Esophagus (tissue), 2 donors: ENCODE data around the gene C5orf15. TPM values are rescaled to one million over a fixed set of nuclear protein-coding genes. Genes with fewer than 3 reads are reported as not detected.

Source experiments
- H3K27ac ChIP-seq, 2 donors: one replicate each; pipeline ENCODE4 v1.5.1; 2013; ENCODE audit warnings: low read depth in 2 of 2, mild to moderate bottlenecking in 2 of 2, inconsistent platforms in 1 of 2, low read length in 1 of 2, moderate library complexity in 1 of 2
- H3K27me3 ChIP-seq, 2 donors: one replicate each; pipeline ENCODE4 v1.6.1; 2013; ENCODE audit warnings: low read length in 2 of 2, control low read depth in 1 of 2, mild to moderate bottlenecking in 1 of 2; ENCODE audit not compliant: insufficient read depth in 2 of 2, control insufficient read depth in 1 of 2
- H3K36me3 ChIP-seq, 2 donors: one replicate each; pipeline ENCODE4 v1.6.1; 2013; ENCODE audit warnings: low read length in 1 of 2; ENCODE audit not compliant: control insufficient read depth in 2 of 2, insufficient read depth in 2 of 2
- H3K4me1 ChIP-seq, 2 donors: one replicate each; pipeline ENCODE4 v1.6.1; 2013; ENCODE audit warnings: low read length in 1 of 2; ENCODE audit not compliant: control insufficient read depth in 2 of 2, insufficient read depth in 2 of 2
- H3K4me3 ChIP-seq, 2 donors: one replicate each; pipeline ENCODE4 v1.5.1; 2013; ENCODE audit warnings: low read length in 2 of 2, mild to moderate bottlenecking in 2 of 2, low read depth in 1 of 2, moderate library complexity in 1 of 2
- H3K9me3 ChIP-seq, 2 donors: one replicate each; pipeline ENCODE4 v1.6.1; 2013; ENCODE audit warnings: mild to moderate bottlenecking in 2 of 2, low read depth in 1 of 2, low read length in 1 of 2, moderate library complexity in 1 of 2; ENCODE audit not compliant: control insufficient read depth in 2 of 2, insufficient read depth in 1 of 2
- WGBS, 2 donors: extraction: QIAGEN DNeasy Blood & Tissue Kit; methylation state at CpG; one replicate each; pipeline ENCODE4 v1.1.7; 2013; 5-methylcytosine and 5-hydroxymethylcytosine counted together
- polyA plus RNA-seq, 2 donors: library from polyadenylated mRNA; stranded (reverse); fragments of 200-250 nt; gene quantifications; one replicate each; pipeline ENCODE4 v1.2.3, GENCODE V29; 2013
- donor health status: healthy with polysubstance abuse.
- donor health status: Bipolar disorder and iron deficiency.

The C5orf15 gene
- polyA plus RNA-seq, 2 donors: 8.3 to 14.9 TPM

GRCh38 chr5:133994297-133994989 is 26.0 kb upstream of the C5orf15 start:
- H3K27me3 ChIP-seq: no peaks in the 10 kb centered on the region
- H3K9me3 ChIP-seq: no peaks in the 10 kb centered on the region
- peaks cover 21% of the 10 kb centered on the region in 2 donors for H3K4me1 ChIP-seq
- H3K36me3 ChIP-seq: peaks cover 4 to 12% of the 10 kb centered on the region in 2 donors
- no peak overlapping the region for H3K27ac ChIP-seq
- 71 to 73% methylated on average over 9 of the region's 9 CpGs for WGBS, 2 donors
- no peak overlapping the region for H3K4me3 ChIP-seq

- H3K27me3 ChIP-seq: no peaks in the 10 kb centered on the region
- H3K4me3 ChIP-seq: no peak overlapping the region
- H3K9me3 ChIP-seq: no peaks in the 10 kb centered on the region
- H3K36me3 ChIP-seq: peaks cover 4 to 18% of the 10 kb centered on the region in 2 donors
- no peak overlapping the region for H3K27ac ChIP-seq
- peaks cover 16% of the 10 kb centered on the region in 2 donors for H3K4me1 ChIP-seq
- 30 to 35% methylated on average over 2 of the region's 2 CpGs for WGBS, 2 donors
These were observed 24.9 kb upstream of the C5orf15 start for GRCh38 chr5:133993185-133993936.

GRCh38 chr5:133992429-133993155 is 24.2 kb upstream of the C5orf15 start:
- Histone ChIP-seq H3K4me3 (no peak overlapping the region), H3K36me3 (peaks cover 4 to 20% of the 10 kb centered on the region in 2 donors), H3K27me3 (no peaks in the 10 kb centered on the region), H3K27ac (no peak overlapping the region), H3K4me1 (peaks cover 16% of the 10 kb centered on the region in 2 donors), H3K9me3 (no peaks in the 10 kb centered on the region)
- 55 to 66% methylated on average over 8 of the region's 8 CpGs for WGBS, 2 donors

DNA sequence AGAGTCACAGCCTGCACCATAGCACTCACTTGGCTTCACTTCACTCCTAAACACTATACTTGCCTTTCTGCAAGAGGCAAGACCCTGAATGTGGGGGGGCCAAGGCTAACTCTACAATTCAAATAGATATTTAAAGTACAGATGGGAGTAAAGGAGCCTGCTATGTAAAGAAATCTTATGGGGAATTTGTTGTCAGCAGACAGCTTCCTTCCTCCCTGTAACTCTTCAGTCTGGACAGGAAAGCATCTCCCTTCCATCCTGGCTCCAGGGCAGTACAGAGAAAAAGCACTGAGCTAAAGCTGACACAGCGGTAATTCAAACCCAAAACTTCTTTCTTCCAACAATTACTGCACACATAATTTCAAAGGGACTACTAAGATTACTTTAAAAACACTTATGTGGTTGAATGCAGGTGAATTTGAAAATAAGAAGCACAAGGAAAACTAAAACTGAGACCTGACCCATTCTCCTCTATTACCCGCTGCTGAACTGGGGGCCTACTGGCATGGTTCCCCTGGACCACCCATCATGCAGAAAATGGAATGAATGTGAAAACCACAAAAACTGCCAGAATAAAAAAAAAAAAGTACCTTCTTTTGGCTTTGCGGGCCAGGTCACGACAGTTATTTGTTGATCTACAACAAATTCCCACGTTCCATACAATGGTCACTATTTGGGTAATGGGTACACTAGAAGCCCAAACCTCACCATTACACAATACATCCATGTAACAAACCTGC is 22.9 kb upstream of the C5orf15 start:
- Histone ChIP-seq H3K27ac (no peak overlapping the region), H3K4me1 (peaks cover 13% of the 10 kb centered on the region in 2 donors), H3K27me3 (no peaks in the 10 kb centered on the region), H3K36me3 (peaks cover 4 to 28% of the 10 kb centered on the region in 2 donors), H3K9me3 (no peaks in the 10 kb centered on the region), H3K4me3 (no peak overlapping the region)
- 94 to 96% methylated on average over 5 of the region's 5 CpGs for WGBS, 2 donors

DNA sequence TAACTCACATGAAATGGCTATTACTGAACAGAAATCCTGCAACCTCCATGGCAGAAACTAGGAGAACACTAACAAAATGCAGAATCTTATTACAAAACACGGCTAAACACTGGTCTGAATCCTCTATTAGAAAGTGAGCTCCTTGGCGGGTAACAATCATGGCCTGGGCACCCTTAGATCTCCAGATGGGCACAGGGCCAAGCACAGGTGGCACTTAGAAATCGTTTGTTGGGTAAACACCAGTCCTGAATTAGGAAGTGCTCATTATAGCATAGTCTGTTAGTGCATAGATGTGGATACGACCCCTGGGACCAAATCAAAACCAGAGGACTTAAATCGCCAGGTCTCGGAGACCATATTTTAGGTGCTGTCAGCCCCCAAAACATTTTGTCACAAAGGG is 22.0 kb upstream of the C5orf15 start:
- no peaks in the 10 kb centered on the region for H3K27me3 ChIP-seq
- no peak overlapping the region for H3K27ac ChIP-seq
- no peak overlapping the region for H3K4me3 ChIP-seq
- peaks cover 7 to 8% of the 10 kb centered on the region in 2 donors for H3K4me1 ChIP-seq
- H3K36me3 ChIP-seq: peaks cover 4 to 35% of the 10 kb centered on the region in 2 donors
- WGBS, 2 donors: 78 to 82% methylated on average over 6 of the region's 6 CpGs
- no peaks in the 10 kb centered on the region for H3K9me3 ChIP-seq

DNA sequence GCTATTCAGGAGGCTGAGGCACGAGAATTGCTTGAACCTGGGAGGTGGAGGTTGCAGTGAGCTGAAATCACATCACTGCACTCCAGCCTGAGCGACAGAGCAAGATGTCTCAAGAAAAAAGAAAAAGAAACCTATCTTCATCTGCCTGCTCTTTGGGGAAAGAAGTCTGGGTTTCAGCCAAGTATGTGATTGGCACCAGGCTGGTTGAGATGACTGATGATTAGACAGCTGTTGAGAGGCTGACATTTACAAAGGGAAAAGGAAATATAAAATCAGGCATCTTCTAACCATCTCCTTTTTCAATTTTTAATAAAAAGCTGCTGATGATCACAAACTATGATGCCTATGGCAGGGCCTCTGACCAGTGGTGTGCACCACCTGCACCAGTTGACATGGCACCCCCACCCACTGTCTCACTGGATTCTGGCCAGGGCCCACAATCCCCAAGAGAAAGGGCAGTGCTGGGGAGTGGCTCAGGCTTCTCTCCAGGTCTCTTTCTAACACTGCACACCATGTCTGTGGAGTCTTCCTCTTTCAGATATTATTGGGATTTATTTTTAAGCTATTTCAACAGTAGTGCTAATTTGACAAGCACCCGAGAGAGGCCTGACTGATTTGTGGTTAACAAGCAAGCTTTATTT is 17.2 kb upstream of the C5orf15 start:
- 80 to 90% methylated on average over 3 of the region's 3 CpGs for WGBS, 2 donors
- Histone ChIP-seq H3K27ac (no peak overlapping the region), H3K4me3 (no peak overlapping the region), H3K36me3 (peaks cover 4 to 41% of the 10 kb centered on the region in 2 donors), H3K4me1 (no peaks in the 10 kb centered on the region), H3K9me3 (no peaks in the 10 kb centered on the region), H3K27me3 (no peaks in the 10 kb centered on the region)

- no peaks in the 10 kb centered on the region for H3K9me3 ChIP-seq
- no peak overlapping the region for H3K27ac ChIP-seq
- H3K4me1 ChIP-seq: no peaks in the 10 kb centered on the region
- no peaks in the 10 kb centered on the region for H3K27me3 ChIP-seq
- WGBS, 2 donors: 91% methylated on average over 5 of the region's 5 CpGs
- H3K36me3 ChIP-seq: peaks cover 3 to 28% of the 10 kb centered on the region in 2 donors
- no peak overlapping the region for H3K4me3 ChIP-seq
These were observed 15.2 kb upstream of the C5orf15 start for GRCh38 chr5:133983674-133984073.

DNA sequence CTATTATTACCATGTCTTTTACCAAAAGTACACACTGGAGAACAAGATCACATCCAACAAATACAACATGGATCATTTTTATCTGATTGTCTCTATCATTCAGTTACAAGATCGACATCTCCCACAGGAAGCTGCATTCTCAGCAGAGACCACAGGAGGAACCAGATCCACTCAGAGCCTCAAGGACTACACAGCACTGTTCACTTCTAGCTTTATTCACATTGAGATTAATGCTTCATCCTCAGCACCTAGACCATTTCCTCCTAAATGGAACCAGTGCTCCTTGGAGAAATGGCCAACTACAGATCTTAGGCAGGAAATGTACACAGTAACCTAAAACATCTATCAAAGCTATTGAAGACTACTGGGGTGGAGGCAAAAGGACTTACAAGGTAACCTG is 13.3 kb upstream of the C5orf15 start:
- H3K4me1 ChIP-seq: no peaks in the 10 kb centered on the region
- H3K27me3 ChIP-seq: no peaks in the 10 kb centered on the region
- no peak overlapping the region for H3K4me3 ChIP-seq
- 61 to 62% methylated on average over 1 of the region's 1 CpG for WGBS, 2 donors
- peaks cover 3 to 20% of the 10 kb centered on the region in 2 donors for H3K36me3 ChIP-seq
- H3K9me3 ChIP-seq: no peaks in the 10 kb centered on the region
- H3K27ac ChIP-seq: no peak overlapping the region

DNA sequence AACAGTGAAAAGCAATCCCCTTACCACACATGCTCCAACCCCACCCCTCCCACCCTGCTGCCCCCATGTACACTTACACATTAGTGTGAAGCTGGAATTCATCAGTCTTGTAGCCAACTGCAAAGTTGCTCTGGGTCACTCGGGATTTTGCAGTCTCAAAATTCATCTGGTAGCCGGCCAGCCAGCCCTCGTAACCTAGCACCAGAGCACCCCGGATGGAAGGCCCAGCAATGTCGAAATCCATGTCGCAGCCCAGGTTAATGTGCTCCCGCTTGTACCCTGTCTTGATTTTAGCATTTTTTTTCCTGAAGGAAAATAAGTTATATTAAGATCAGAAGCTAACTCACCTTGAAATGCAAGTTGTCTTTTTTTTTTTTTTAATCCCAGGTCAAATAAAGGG is 12.2 kb upstream of the C5orf15 start:
- Histone ChIP-seq H3K4me3 (no peak overlapping the region), H3K36me3 (peaks cover 5 to 14% of the 10 kb centered on the region in 2 donors), H3K4me1 (no peaks in the 10 kb centered on the region), H3K9me3 (no peaks in the 10 kb centered on the region), H3K27me3 (no peaks in the 10 kb centered on the region), H3K27ac (no peak overlapping the region)
- 80 to 82% methylated on average over 7 of the region's 7 CpGs for WGBS, 2 donors
